ENCODE data around the gene STK39.

Gene STK39

DNA sequence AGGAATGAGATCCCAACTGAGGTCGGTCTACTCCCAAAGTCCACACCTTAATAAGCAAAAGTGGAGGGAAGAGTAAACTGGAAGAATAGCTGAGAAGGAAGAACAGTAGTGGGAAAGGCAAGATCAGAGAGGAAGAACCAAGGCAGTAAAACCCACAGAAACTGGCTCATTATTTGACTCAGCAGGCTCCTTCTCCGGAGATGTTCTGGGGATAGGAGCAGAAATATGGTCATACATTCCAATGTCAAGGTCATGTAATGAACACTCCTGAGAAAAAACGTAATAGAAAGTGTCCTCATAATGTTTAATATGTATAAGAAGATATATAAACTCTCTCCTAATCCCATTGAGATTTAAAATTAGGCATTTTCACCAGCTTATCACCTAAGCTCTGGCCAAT is 39.5 kb downstream of the STK39 start:
- DNase-seq, result no peak

DNA sequence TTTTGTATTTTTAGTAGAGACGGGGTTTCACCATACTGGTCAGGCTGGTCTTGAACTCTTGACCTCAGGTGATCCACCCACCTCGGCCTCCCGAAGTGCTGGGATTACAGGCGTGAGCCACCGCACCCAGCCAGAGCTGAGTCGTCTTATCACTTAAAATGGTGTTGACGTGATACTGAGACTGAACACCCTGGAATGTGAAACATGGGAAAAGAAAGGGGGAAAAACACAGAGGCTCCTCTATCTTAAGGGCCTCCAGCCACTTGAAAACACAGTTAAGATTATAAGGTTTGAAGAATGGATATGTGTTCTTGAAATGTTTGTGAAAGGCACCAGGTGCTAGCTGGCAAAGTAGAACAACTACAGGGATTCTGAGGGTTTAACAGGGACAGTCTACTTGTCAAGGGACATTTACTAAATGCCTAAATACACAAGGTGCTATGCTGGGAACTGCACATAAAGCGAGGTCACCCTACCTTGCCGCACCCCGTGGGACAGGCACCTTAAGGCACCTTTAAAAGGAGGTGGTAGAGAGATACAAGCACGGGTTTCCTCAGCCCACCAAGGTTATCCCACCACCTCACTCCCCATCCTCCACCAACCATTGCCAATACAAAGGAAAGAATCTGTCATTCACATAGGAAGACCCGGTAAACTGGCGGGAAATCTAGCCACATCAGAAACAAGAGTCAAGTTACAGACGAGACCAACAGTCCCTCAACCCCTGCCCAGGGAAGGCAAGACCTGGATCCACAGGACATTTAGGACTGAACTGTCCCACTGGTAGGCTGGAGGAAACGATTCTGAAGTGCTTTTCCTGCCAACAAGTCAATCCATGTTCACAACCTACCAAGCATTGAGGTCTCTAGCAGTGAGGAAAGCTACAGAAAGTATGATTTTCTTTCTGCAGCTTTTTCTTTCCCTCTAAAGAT is 43.4 kb downstream of the STK39 start:
- DNase-seq, result no peak

DNA sequence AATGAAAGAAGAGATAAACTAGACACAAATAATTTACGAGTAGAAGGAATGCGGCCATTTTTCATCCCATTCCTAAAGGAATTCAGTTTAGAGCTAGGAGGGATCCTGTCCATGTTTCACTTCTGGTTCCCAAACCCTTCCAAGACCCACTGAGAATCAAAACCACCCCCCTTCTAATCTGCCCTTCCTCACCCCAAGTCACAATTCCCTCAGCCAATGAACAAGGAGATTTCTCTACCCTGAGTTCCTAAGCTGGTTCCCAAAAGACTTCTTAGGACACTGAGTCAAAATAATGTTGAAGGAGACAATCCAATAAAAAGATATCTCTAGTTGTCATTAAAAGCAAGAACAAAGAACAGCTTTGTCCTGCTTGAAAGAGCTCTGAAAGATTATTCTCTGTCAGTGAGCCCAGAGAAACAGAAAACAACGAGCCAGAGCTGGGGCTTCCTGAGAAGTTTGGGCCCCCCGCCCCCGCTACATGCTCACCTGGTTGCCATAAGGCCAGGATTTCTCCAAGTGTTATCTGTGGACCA is 45.7 kb downstream of the STK39 start:
- DNase-seq, result no peak

DNA sequence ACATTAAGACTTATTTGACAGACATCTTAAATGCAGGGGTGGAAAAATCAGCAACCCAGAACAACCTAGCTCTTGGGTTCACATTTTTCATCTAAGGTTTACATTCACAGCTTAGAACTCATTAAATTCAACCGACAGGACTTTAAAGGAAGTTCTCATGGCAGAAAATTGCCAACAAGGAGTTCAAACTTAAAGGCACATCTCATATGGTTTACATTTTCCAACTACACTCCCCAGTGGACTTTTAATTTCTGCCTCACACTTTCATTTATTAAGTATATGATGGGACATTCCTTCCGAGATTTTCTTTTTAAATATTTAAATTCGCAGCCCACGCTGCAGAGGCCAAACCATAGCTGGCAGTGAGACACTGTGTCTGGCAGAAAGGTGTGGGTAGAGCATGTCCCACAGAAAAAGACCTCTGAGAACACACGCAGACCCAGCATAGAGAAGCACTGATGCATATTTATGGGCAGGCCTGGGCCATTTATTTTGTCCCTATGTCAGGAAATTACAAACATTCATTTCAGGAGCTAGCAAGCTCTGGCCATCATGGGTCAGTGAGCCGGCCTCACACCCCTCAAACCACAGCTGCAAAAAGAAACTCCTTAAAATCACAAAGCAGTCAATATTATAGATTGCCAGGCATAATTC is 46.3 kb downstream of the STK39 start:
- no peak for DNase-seq

DNA sequence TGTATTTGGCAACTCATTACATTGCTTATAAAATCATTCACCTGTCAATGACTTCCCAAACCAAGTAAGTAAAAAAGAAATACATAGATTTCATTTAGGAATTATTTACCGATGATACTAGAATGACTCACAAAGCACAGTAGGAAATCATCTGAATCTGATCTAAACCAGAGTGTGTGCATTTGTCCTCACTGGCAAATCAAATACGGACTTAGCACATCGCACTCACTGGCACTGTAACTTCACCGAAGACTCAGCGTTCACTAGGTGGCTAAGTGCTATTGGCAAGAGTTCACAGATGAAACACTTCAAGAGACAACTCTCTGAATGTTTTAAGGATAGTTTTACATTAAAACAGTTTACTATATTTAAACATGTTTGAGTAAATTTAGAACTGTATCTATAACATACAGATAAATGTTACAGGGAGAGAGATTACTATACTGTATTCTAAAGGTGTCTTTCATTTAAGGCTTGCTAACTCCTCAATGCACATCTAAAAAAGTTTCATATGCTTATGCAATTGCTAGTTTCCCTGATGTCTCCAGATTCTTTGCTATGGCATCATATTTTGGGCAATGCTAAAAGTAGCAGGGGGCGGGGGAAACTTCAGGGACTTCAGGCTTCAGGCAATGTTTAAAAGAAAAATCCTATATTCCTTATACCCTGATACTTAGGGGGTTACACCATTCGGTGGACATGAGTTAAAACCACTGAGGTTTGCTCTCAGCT is 48.8 kb downstream of the STK39 start:
- no peak for DNase-seq

DNA sequence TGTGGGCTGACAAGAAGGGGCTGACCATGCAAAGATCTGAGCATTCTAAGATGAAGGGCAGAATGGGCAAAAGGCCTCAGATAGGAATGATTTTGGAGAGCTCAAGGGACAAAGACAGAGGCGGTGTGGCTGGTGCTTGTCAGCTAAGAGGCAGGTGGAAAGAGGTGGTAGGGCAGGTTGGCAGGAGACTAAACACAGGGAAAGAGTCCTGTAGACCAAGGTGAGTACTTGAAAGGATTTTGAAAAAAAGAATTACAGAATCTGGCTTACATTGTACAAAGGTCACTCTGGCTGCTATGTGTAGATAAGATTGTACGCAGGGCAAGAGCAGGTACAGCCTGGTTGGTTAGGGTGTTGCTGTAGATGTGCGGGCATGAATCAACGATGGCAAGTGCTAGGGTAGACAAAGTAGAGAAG is 50.6 kb downstream of the STK39 start:
- no peak for DNase-seq

DNA sequence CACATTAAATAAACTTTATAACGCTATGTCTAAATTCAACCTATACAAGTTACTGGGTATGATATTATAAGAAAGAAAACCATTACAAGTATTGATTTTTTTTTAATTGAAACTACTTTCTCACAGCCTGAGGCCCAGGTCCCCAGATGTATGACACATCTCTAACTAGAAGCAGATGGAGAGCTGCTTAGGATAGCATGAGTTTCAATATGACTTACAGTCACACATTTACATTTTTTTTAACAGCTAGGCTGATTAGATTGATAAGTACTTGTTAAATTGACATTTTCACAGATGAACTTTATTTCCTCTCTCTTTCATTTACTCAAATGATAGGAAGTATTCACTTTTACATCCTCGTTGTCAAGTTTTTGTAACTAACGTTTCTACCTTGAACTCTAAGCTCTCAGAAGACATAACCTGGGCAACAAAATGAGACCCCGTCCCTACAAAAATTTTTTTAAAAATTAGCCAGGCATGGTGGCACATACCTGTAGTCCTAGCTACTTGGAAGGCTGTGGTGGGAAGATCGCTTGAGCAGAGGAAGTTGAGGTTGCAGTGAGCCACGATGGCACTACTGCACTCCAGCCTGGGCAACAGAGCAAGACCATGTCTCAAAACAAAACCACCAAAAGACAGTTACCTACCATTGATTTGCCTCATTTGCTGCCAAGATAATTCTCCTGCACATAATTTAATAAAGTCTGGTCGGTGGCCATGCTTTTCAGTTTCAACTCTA is 52.4 kb downstream of the STK39 start:
- DNase-seq, result no peak

DNA sequence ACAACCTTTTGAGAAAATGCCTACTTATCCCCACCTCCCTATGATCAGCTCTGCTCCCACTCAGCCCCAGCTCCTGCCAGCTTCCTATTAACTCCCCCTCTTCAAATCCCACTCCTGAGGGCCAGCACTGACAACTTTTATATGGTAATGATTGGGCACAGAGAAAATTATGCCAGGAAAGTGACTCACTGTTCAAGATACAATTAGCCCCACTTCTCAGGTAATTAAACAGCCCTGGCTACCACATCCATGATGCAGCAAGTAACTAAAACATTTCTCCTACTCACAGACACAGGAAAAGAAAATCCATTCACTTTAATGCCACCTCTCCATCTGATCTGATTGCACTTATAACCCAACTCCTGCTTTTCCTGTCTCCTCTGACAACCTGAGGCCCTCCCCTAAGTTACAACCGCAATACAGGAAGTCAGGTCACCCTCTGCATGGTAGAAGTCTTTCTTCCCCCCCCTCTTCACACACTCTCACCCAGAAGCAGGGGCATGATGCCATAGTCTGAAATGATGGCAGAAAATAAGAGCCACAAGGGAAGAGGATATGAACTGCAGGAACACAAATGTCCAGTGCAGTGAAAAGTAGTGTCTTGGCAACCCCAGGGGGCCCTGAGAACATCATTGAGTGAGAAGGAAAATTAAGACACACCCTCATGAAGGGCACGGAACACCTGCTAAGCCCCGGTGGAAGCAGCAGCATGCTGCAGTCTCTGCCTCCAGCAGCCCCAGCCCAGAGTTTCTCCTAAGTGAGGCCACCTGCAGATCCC is 54.4 kb downstream of the STK39 start:
- DNase-seq, result peak; percentile 63

DNA sequence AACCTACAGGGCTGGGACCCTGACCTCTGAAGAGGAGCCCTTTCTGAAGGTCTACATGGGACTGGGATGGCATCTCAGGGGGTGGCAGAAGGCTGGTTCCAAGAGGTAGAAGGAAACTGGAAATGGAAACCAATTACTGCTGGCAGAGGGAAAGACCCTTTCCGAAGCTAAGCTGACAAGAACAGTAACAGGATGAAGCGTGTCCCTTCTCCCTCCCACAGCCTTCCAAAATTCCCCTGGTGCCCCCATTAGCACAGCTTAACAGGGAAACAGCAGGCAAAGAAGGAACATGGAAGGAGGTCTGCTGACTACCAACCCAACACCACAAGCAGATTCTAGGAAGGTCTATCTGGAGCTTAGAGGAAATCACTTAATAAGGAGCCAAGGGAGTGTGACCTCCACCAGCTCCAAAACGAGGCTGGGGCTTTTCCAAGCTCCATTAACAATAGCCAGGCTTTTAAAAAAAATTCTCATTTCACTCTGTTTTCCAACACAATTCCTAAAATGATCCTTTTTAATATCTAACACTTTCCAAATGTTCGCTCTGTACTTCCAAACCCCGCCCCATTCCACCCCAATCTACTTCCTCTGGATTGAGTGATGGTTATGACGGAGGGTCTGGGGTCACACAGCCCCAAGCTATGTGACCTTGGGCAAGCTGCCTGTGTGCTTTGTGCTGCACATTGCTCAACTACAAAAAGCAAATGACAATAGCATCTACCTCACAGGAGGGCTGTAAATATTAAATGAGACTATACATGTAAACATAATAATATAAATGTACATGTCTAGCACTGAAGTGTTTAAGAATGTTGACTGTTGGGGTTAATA is 55.2 kb downstream of the STK39 start:
- no peak for DNase-seq

DNA sequence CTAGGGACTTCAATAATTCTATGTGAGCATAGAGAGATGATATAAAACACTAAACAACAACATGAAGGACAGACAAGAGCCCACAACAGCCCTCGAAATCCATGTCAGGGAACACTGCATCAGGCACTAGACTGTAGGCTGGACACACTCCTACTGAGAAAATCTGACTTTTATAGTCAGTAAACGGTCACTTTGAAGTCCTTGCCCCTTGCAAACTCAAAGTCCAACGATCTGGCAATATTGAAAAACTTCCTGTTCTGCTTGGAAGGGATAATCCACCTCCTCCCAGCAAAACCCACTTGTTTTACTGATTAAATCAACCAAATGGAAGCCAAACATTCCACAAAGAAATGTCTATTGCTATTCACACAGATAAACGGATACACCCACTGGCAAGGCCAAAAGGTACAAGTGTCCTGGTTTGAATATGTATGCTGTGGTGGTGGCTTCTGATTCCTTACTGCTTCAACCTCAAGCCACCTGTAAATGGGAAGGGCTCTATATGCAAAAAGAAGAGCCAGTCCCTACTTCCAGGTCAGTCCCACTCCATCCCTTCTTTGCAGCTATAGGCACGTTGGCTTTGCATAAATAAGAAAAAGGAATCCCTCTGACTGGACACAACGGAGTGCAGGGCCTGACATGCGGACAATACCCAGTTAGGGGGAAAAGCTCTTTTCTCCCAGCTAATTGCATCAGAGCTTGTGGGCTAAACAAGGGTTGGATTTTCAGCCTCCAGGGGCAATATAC is 56.6 kb downstream of the STK39 start:
- DNase-seq, result no peak

DNA sequence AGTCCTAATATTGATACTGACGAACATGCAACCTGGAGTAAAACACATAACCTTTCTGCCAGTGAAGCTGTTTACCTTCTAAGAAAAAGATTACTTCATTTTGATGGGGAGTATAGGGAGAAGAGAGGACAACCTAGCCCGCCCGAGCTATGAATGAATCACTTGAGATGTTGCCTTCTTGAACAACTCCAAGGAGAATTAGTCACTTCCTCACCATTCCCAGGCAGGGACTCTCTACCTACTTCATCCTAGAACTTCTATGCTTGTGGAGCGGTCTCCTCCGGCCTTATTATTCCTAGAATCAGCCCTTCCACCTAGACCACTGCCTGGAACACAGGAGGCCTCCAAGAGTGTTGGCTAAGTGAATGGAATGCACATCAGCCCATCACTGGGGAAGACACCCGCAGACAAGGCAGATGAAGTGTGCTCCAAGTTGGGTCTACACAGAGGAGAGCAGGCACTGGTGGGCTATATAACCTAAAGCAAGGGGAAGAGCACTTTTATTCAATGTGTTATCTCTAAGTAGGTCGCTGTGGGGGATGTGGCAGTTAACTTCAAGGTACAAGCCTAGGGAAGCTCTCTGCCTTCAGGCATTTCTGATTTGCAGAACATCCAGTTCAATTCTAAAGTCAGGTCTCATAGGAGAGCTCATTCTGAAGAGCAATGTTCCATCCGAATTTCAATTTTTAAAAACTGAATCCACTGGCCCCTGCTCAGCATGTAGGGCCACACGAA is 57.4 kb downstream of the STK39 start:
- no peak for DNase-seq

DNA sequence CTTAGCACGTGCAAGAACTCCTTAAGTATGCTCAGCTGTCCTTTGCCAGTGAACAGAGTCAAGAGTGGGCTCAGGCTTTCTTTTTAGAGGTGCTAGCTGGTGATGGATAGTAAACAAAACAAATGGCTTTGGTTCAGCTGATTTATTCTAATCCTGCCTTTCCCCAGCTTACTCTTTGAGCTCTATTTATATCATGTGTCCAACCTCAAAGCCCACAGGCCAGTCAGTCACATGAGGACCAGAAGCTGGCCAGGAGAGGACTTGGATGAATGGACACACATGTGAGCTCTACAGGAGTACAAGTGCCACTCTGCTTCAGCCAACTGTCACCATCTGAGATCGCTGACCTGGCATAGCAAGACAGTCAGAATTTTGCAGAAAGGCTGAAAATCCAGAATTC is 59.4 kb downstream of the STK39 start:
- no peak for DNase-seq

DNA sequence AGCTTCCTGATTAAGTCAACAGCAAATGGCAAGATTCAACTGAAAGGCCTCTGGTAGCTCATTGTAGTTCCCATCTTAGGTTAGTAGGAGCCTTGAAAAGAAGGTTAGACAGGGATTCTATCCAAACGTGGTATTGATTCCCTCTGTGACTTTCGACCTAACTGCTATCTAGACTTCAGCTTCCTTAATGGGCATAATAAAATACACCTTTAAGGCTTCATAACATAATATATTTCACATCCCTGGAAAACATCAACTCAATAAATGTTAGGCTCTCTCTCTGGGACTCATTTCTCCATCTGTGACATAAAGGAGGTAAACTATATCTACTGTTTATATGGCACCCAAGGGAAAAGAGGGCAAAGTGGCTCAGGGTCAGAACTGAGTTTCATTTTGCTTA is 60.9 kb downstream of the STK39 start:
- DNase-seq, result no peak

DNA sequence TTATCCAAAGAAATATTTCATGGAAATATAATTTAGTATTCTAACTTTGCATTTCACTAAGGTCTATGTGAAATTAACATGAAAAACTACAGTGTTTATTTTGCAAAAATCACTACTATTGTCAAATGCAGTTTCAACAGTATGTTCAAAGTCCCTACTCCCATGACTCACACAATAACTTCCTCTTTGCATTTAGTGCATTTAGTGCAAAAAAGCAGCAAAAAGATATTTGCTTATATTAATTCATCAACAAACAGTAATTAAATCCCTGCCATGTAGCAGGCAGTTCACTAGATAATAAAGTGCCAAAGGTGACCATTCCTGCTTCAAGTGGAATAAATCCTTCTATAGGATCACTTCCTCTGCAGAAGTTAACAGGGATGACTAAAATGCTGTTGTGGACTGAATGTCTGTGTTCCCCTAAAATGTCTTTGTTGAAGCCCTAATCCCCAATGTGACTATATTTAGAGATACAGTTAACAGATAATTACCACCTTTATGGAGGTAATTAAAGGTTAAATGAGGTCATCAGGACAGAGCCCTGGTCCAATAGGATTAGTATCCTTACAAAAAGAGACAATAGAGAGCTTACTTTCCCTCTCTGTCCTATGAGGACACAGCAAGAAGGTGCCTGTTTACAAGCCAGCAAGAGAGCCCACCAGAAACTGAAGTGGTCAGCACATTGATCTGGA is 61.7 kb downstream of the STK39 start:
- no peak for DNase-seq

DNA sequence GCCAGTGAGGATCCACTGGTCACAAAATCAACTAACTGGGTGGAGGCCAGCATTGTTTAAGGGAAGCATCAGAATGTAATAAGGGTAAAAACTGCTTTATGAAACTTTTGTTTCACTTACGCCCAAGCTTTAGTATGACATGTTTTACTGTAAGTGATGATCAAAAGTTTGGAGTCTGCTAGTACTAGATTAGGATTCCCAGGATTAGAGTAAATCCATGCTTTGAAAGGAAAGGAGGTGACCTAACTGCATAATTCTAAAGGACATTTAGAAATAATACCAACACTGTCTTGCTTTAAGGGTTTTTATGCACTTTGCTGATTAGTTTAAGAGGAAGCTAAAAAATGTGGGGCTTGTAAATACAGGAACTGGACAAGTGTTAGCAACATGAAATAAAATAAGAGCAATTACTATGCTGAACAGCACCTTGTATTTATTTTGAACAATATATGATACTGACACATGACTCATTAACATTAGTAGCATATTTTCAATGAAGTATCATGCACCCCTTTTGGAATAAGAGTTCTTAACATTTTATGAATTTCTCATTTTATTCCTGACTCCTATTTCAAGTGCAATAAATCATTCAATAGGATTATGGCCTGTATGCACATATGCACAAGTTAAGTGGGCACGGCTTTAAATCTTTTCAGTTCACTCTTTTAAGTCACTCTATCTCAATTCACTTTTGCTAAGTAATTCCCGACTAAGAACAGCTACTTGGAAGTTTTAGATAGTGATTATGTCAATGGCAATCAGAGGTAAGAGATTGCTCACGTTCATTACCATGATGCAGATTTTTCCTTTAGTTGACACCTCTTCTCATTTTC is 62.5 kb downstream of the STK39 start:
- DNase-seq, result no peak

DNA sequence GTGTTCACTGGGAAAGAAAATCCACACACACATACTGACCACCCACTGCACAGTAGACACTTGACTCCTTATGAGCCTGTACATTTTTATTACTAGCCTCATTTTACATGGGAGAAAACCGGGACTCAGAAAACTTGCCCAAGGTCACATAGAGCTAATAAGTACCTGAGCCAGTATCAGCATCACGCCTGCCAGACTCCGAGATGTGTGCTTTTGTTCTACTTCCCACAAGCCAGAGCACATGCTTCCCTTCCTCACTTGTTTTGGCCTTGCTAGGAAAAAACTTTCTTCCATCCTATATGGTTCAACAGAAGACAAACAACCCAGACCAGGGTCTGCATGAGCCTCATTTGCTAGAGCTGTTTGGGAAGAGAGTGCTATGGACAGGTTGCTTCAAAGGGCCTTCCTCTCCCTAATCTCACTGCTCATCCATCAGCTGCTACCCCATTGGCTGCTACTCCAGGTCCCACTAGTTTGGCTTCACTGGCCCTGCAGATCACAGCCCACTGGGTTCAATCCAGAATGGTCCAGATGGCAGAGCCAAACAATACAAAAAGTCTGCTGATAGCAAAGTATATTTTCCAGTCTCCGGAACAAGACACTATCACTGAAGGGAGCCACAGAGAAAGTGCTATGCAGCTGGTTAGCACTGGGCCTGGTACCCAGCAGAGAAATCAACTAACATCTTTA is 63.9 kb downstream of the STK39 start:
- DNase-seq, result no peak

DNA sequence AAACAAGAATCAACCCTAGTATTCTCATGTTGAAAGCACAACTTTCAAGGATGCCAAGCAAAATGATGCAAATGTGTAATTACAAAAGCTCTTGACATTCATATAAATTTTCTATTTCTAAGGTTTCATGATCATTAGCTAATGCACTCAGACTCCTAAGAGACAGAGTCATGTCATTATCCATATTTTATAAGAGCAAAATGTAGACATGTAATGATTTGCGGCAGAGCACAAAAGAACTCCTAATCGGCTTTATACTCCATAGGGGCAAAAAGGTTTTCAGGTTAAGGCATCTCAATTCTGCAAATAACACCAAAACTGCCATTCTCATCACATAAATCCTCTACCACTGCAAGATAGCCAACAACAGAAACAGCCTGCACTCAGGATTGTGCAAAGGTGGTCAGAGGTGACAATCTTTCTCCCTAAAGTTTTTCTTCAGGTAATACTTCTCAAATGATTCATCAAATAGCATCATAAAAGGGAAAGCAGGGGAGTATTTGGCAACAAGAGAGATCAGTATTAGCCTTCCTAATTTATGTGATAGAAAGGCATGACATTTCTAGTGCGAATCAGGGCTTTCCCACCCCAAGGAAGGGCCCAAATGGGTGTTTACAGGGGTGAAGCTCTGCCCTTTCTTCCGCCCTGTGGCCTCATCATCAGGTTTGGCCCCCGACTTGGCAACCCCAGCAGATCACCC is 64.7 kb downstream of the STK39 start:
- DNase-seq, result no peak
